Aorta (tissue), 5 donors: ENCODE data around the gene MEDAG. TPM values are rescaled to one million over a fixed set of nuclear protein-coding genes. Genes with fewer than 3 reads are reported as not detected.

Experiments used
- ATAC-seq: fragments of 200-7000 bp; cut with Tn5 transposase; one replicate; pipeline ENCODE4 v1.9.1; 2022; ENCODE audit warnings: moderate library complexity; ENCODE audit not compliant: low FRiP score
- DNase-seq, 2 donors: peaks; one replicate each; pipeline ENCODE4 v3.0.0-alpha.2; 2020
- H3K27ac ChIP-seq, 2 donors: one replicate each; pipeline ENCODE4 v1.5.1; 2013; ENCODE audit warnings: low read length in 2 of 2, mild to moderate bottlenecking in 2 of 2, moderate library complexity in 2 of 2, control low read depth in 1 of 2, inconsistent platforms in 1 of 2, low read depth in 1 of 2
- H3K27me3 ChIP-seq, 2 donors: one replicate each; pipeline ENCODE4 v1.6.1; 2013; ENCODE audit warnings: control low read depth in 1 of 2, low read length in 1 of 2, mild to moderate bottlenecking in 1 of 2, moderate library complexity in 1 of 2; ENCODE audit not compliant: insufficient read depth in 2 of 2, control insufficient read depth in 1 of 2
- H3K36me3 ChIP-seq, 2 donors: one replicate each; pipeline ENCODE4 v1.6.1; 2013; ENCODE audit warnings: control low read depth in 1 of 2, low read length in 1 of 2, mild to moderate bottlenecking in 1 of 2; ENCODE audit not compliant: insufficient read depth in 2 of 2, control insufficient read depth in 1 of 2
- H3K4me1 ChIP-seq, 2 donors: one replicate each; pipeline ENCODE4 v1.6.1; 2013; ENCODE audit warnings: low read length in 2 of 2, control low read depth in 1 of 2, mild to moderate bottlenecking in 1 of 2, moderate library complexity in 1 of 2; ENCODE audit not compliant: insufficient read depth in 2 of 2, control insufficient read depth in 1 of 2
- H3K4me3 ChIP-seq, 2 donors: one replicate each; pipeline ENCODE4 v1.5.1; 2013; ENCODE audit warnings: low read length in 2 of 2, control low read depth in 1 of 2, mild to moderate bottlenecking in 1 of 2
- H3K9me3 ChIP-seq: one replicate; pipeline ENCODE4 v1.6.1; 2013; ENCODE audit warnings: mild to moderate bottlenecking, low read length; ENCODE audit not compliant: control insufficient read depth
- WGBS, 2 donors: extraction: QIAGEN DNeasy Blood & Tissue Kit; methylation state at CpG; one replicate each; pipeline ENCODE4 v1.1.7; 2013; 5-methylcytosine and 5-hydroxymethylcytosine counted together
- intact Hi-C, 2 donors: fragments of 100-400 bp; cut with DNase I; formaldehyde crosslinking; loops; one replicate each; pipeline versions ENCODE4 v1.14.2 to v1.15.0; 2022
- polyA plus RNA-seq, 2 donors: library from polyadenylated mRNA; stranded (reverse); fragments of 200-250 nt; gene quantifications; one replicate each; pipeline ENCODE4 v1.2.3, GENCODE V29; 2013
- total RNA-seq, 2 donors: library from RNA; stranded (reverse); fragmentation: NEBNext Ultra II Directional; extraction: Animal tissue kit (Norgen Biotek cat#: 25700); gene quantifications; one replicate each; pipeline ENCODE4 v1.2.1, GENCODE V29; 2021
- donor health status: healthy with polysubstance abuse.
- donor health status: Bipolar disorder and iron deficiency.
- donor health status: DM: no; HTN: no; CAD: no.
- donor health status: DM: no; HTN: no; CAD: no.
- donor health status: DM: yes; HTN: yes; CAD: no.

MEDAG gene
- total and polyA plus RNA-seq, 4 donors, result 60.2 to 188 (median 155) TPM

GRCh38 chr13:30965380-30965779 is 59.3 kb downstream of the MEDAG start:
- Histone ChIP-seq H3K4me3 (no peak overlapping the region), H3K27ac (no peak overlapping the region), H3K4me1 (no peaks in the 10 kb centered on the region), H3K9me3 (no peaks in the 10 kb centered on the region), H3K27me3 (no peaks in the 10 kb centered on the region), H3K36me3 (peaks cover 0 to 2% of the 10 kb centered on the region in 2 donors)
- no peak for ATAC-seq
- no peak for DNase-seq
- WGBS, 2 donors, result 85 to 99% methylated on average over 1 of the region's 1 CpG
- intact Hi-C loops, result no loop called here

GRCh38 chr13:30966101-30966500 is 60.0 kb downstream of the MEDAG start:
- 70 to 73% methylated on average over 2 to 3 of the region's 3 CpGs for WGBS, 2 donors
- Histone ChIP-seq H3K36me3 (peaks cover 0 to 2% of the 10 kb centered on the region in 2 donors), H3K4me3 (no peak overlapping the region), H3K9me3 (no peaks in the 10 kb centered on the region), H3K27me3 (no peaks in the 10 kb centered on the region), H3K4me1 (no peaks in the 10 kb centered on the region), H3K27ac (no peak overlapping the region)
- ATAC-seq, result no peak
- no peak for DNase-seq
- intact Hi-C loops, result no loop called here

- DNase-seq (no peak), ATAC-seq (no peak)
- H3K36me3 ChIP-seq, result peaks cover 0 to 2% of the 10 kb centered on the region in 2 donors
- no peaks in the 10 kb centered on the region for H3K27me3 ChIP-seq
- H3K9me3 ChIP-seq, result no peaks in the 10 kb centered on the region
- no peak overlapping the region for H3K4me3 ChIP-seq
- intact Hi-C loops, result no loop called here
- no peaks in the 10 kb centered on the region for H3K4me1 ChIP-seq
- 64 to 78% methylated on average over 2 of the region's 2 CpGs for WGBS, 2 donors
- H3K27ac ChIP-seq, result no peak overlapping the region
Observed at GRCh38 chr13:30968846-30969245, 62.8 kb downstream of the MEDAG start.

GRCh38 chr13:30971575-30971974 is 65.5 kb downstream of the MEDAG start:
- Histone ChIP-seq H3K36me3 (peaks cover 0 to 2% of the 10 kb centered on the region in 2 donors), H3K27ac (no peak overlapping the region), H3K4me3 (no peak overlapping the region), H3K4me1 (no peaks in the 10 kb centered on the region), H3K27me3 (no peaks in the 10 kb centered on the region), H3K9me3 (no peaks in the 10 kb centered on the region)
- ATAC-seq (no peak), DNase-seq (no peak)
- intact Hi-C loops, result no loop called here
- 76 to 83% methylated on average over 2 of the region's 2 CpGs for WGBS, 2 donors

GRCh38 chr13:30972888-30973377 is 66.9 kb downstream of the MEDAG start:
- ATAC-seq, result no peak
- Histone ChIP-seq H3K4me3 (no peak overlapping the region), H3K9me3 (no peaks in the 10 kb centered on the region), H3K4me1 (peaks cover 0 to 2% of the 10 kb centered on the region in 2 donors), H3K36me3 (peaks cover 0 to 2% of the 10 kb centered on the region in 2 donors), H3K27ac (no peak overlapping the region), H3K27me3 (no peaks in the 10 kb centered on the region)
- DNase-seq, result no peak
- intact Hi-C loops, result no loop called here
- 0 to 2% methylated on average over 1 of the region's 1 CpG for WGBS, 2 donors

- Histone ChIP-seq H3K4me1 (peaks cover 0 to 2% of the 10 kb centered on the region in 2 donors), H3K9me3 (no peaks in the 10 kb centered on the region), H3K27ac (no peak overlapping the region), H3K36me3 (no peaks in the 10 kb centered on the region), H3K4me3 (no peak overlapping the region), H3K27me3 (no peaks in the 10 kb centered on the region)
- no peak for DNase-seq
- 39 to 44% methylated on average over 2 of the region's 2 CpGs for WGBS, 2 donors
- intact Hi-C loops, result no loop called here
- ATAC-seq, result no peak
Observed at GRCh38 chr13:30974350-30974749, 68.3 kb downstream of the MEDAG start.

Other genes starting within 250 kb of the MEDAG start
- gene ALOX5AP, start 170.7 kb upstream of the MEDAG start, total RNA-seq, result 10 to 100 TPM; 31.6 to 37.7 TPM
- gene ALOX5AP, start 170.7 kb upstream of the MEDAG start, polyA plus RNA-seq, result 10 to 100 TPM in 1 of 2 donors, 1 to 10 TPM in 1; 7.1 to 35.4 TPM
- gene TEX26, start 26.4 kb downstream of the MEDAG start, total RNA-seq, result under 1 TPM in 1 of 2 donors, not detected in 1; 0.24 TPM
- not detected for gene TEX26, start 26.4 kb downstream of the MEDAG start, polyA plus RNA-seq